Left cardiac atrium (tissue), 4 donors: ENCODE results near the gene KCTD4. TPM values are rescaled to one million over a fixed set of nuclear protein-coding genes. Genes with fewer than 3 reads are reported as not detected.
A peak's percentile ranks its signal among the peaks of the same experiment; 100 is the strongest.

ENCODE experiments used
- ATAC-seq, 2 donors: fragments of 200-7000 bp; cut with Tn5 transposase; one replicate each; pipeline ENCODE4 v1.9.1; 2020; ENCODE audit warnings: mild to moderate bottlenecking in 2 of 2, moderate library complexity in 2 of 2
- DNase-seq: peaks from one replicate; pipeline ENCODE4 v3.0.0-alpha.2; 2020
- intact Hi-C, 2 donors: fragments of 100-400 bp; cut with DNase I; formaldehyde crosslinking; loops; one replicate each; pipeline versions ENCODE4 v1.14.1 to v1.15.1; 2022 to 2023
- total RNA-seq, 2 donors: library from RNA; stranded (reverse); fragmentation: NEBNext Ultra II Directional; extraction: Animal tissue kit (Norgen Biotek cat#: 25700); gene quantifications; one replicate each; pipeline ENCODE4 v1.2.1, GENCODE V29; 2021
- donor health status: DM: no; HTN: yes; CAD: no.
- donor health status: DM: no; HTN: yes; CAD: no; lungs with severe emphysema.
- donor health status: DM: yes; HTN: yes; CAD: no.
- donor health status: Dilated cardiomyopathy.

The KCTD4 gene
- total RNA-seq, 2 donors from 2014 or later = not detected

GRCh38 chr13:45184693-45185092 is 16.2 kb downstream of the KCTD4 start:
- intact Hi-C loops = no loop called here
- DNase-seq = no peak
- ATAC-seq = no peak

GRCh38 chr13:45180713-45181601 is 19.9 kb downstream of the KCTD4 start:
- DNase-seq (no peak), ATAC-seq (no peak)
- intact Hi-C loops = no loop called here

GRCh38 chr13:45180303-45180702 is 20.5 kb downstream of the KCTD4 start:
- no peak for ATAC-seq
- no peak for DNase-seq
- intact Hi-C loops = no loop called here

- intact Hi-C loops = no loop called here
- DNase-seq (no peak), ATAC-seq (no peak)
Observed at GRCh38 chr13:45179428-45179827, 21.4 kb downstream of the KCTD4 start.

- ATAC-seq = peak in 1 of 2 donors; percentile 71
- DNase-seq = no peak
- intact Hi-C loops = no loop called here
Observed at GRCh38 chr13:45178349-45179162, 22.3 kb downstream of the KCTD4 start.

GRCh38 chr13:45174478-45174877 is 26.4 kb downstream of the KCTD4 start:
- DNase-seq (no peak), ATAC-seq (no peak)
- intact Hi-C loops = no loop called here

GRCh38 chr13:45168555-45168930 is 32.3 kb downstream of the KCTD4 start:
- no peak for DNase-seq
- ATAC-seq = peak in 1 of 2 donors; percentile 21
- intact Hi-C loops = no loop called here

DNA sequence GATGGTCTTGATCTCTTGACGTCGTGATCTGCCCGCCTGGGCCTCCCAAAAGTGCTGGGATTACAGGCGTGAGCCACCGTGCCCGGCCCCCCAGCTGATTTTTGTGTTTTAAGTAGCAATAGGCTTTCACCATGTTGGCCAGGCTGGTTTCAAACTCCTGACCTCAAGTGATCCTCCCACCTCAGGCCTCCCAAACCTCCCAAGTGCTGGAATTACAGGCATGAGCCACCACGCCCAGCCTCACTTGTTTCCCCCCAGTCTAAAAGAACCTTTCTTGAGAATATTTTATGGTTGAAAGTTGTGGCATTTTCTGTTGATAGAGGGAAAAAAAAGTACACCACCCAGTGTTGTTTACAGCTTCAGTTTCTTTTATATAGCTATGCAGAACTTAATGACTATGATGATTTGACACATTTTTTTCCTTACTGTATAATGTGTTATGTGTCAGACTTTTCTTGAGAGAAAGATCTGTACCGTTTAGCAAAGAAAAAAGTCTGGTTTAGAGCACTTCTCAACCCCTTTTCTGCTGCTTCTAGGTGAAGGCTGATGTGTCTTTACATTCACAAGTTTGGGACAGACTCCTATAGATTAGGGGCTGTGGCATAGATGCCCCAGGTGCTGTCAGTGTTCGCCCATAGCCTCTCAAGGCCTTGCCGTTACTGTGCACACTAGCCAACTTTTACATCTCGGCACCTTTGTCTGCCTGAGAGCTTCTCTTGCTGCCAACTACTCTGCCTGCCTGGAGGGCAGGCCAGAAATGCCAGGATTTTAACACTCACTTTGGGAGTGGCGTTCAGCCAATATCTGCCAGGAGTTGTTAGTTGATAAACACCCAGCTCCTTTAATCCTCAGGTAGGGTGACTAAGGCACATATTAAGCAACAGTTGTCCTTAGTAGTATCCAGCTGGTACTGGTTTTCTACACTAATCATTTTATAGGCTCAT is 33.0 kb downstream of the KCTD4 start:
- intact Hi-C loops = no loop called here
- DNase-seq (peak; percentile 47), ATAC-seq (peak; percentile 84 to 95)

DNA sequence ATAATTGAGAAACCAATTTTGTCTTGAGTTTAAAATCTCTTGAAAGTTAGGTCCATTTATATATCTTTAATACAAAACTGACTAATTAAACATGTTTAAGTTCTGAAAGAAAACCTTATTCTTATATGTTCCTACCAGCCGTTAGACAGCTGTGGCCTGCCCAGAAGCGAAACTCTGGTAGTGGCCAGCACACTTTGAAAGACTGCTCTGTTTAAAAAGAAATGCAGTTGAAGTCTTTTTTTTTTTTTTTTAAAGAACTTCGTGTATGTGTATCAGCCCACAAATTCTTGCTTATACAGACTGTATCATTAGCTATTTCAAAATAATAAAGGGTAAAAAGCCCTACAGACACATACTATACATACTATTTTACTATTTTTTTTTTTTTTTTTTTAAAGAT is 34.0 kb downstream of the KCTD4 start:
- no peak for ATAC-seq
- intact Hi-C loops = no loop called here

DNA sequence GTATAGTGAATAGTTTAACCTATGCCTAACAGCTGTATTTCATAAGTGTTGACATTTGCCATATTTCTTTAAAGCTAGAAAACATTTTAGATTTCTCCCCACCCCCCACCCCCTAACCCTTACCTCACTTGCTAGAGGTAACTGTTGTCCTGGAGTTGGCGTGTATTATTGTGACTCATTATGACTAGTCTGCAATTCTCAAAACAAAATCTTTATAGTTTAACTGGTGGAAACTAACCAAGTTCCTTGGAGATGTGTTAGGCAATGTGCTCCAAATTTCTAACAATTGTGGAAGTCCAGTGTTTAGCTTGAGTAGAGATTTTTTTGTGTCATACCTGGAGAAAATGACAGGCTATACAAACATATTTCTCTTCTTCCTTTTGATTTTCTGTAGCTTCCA is 38.0 kb downstream of the KCTD4 start:
- intact Hi-C loops = no loop called here
- no peak for DNase-seq
- ATAC-seq = peak in 1 of 2 donors; percentile 82

More for the DNA sequence above, 34.0 kb downstream of the KCTD4 start:
- DNase-seq = no peak

DNA sequence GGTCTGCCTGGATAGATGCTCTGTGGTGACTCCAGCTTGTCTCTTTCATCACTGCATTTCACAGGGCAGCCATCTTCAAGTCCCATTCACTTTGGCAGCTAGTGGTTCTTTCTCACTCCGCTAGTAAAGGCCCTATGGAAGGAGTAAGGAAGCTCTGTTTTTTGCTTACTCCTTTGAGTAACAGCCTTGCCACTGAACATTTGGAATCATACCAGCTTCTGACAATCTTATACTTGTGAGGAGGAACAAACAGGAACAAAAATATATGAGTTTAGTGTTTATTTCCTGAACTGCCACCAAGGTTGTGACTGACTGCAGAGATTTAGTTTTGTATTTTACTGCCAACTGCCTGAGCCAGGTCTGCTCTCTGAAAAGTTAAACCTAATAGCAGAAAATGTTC is 38.7 kb downstream of the KCTD4 start:
- ATAC-seq (no peak), DNase-seq (no peak)
- intact Hi-C loops = no loop called here

DNA sequence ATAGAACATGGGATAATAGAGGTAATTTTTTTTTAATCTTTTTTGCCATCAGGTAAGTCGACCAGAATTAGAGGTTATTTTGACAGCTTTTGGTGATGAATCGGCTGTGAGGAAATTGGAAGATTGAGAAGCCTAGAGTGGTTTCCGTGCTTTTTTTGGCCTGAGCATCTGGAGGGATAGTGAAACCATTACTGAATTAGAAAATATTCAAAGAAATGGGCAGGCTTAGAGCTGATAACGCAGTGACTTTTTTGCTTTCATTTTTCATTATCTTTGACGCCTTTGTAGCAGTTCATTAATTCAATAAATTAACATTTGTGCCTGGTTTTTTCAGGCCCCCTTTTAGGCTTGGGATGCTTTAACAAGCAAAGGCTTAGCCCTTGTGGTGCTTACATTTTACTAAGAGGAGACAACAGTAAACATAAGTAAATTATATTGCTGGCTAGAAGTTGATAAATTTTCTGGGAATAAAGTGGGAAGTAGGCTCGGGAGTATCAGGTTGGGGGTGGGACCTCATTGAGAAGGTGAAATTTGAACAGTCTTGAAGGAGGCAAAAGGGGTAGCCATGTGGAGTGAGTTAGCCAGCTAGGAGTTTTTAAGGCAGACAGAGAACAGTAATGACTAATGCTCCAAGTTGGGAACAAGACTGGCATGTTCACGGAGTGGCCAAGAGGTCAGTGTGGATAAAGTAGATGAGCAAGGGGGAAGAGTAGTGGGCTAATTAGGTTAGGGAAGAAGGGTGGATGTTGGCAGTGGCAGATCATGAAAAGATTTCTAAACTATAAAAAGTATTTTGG is 44.1 kb downstream of the KCTD4 start:
- ATAC-seq = peak in 1 of 2 donors; percentile 37
- intact Hi-C loops = no loop called here

DNA sequence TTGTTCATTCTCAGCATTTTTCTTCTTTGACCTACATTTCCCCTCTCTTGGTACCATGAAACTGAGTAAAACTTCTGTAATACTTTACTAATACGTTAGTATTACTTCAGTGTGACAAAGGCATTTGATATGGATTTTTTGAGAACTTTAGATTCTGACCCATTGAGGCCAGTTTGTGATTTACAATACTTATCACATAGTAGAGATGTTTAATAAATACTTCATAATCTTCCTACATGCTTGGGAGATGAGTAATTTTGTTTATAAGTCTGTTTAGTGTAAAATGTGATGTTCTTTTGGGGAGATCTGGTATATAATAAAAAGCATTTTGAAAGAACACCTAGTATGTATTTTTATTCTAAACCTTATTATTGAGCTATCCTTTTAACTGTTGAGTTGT is 50.9 kb downstream of the KCTD4 start:
- intact Hi-C loops = no loop called here
- DNase-seq = no peak

More for the DNA sequence above, 44.1 kb downstream of the KCTD4 start:
- DNase-seq = no peak

GRCh38 chr13:45143346-45143751 is 57.5 kb downstream of the KCTD4 start:
- peak in 1 of 2 donors; percentile 76 for ATAC-seq
- no peak for DNase-seq
- intact Hi-C loops = no loop called here

More for the DNA sequence above, 50.9 kb downstream of the KCTD4 start:
- no peak for ATAC-seq
